ENCODE results near the gene MYEOV.

GRCh38 chr11:69278091-69278867, 15.7 kb upstream of the MYEOV start:
- TF ChIP-seq CTCF (IDR thresholded peaks at IDR 0.05) (peak in 1 of 5 experiments; percentile 22), POLR2AphosphoS5 (IDR thresholded peaks at IDR 0.05) (peak in 1 of 3 donors; percentile 34), POLR2A (IDR thresholded peaks at IDR 0.05) (no peak), EP300 (IDR thresholded peaks at IDR 0.05; ENCODE audit: low read depth) (peak; percentile 41)

All from transverse colon (tissue), 4 donors.